HEK293T (cell line): ENCODE measurements around the gene KCNRG.

ENCODE experiments used
- BHLHE40 ChIP-seq: fragments of 450-650 bp; IDR thresholded peaks from 2 replicates; pipeline ENCODE4 v1.6.1; 2016; ENCODE audit warnings: mild to moderate bottlenecking, moderate library complexity, borderline replicate concordance
- CTBP1 ChIP-seq: fragments of 450-650 bp; IDR thresholded peaks from 2 replicates; pipeline ENCODE4 v1.6.1; 2016; ENCODE audit warnings: borderline replicate concordance
- ELF4 ChIP-seq: fragments of 450-650 bp; IDR thresholded peaks from 2 replicates; pipeline ENCODE4 v1.6.1; 2017; ENCODE audit warnings: antibody characterized with exemption
- FOXA1 ChIP-seq: fragments of 450-650 bp; IDR thresholded peaks from 2 replicates; pipeline ENCODE4 v1.6.1; 2016; ENCODE audit warnings: mild to moderate bottlenecking
- FOXK2 ChIP-seq: fragments of 450-650 bp; IDR thresholded peaks from 2 replicates; pipeline ENCODE4 v1.6.1; 2016; ENCODE audit warnings: mild to moderate bottlenecking
- FOXM1 ChIP-seq: fragments of 450-650 bp; IDR thresholded peaks from 2 replicates; pipeline ENCODE4 v1.6.1; 2017; ENCODE audit warnings: mild to moderate bottlenecking, borderline replicate concordance
- HDGF ChIP-seq: fragments of 450-650 bp; IDR thresholded peaks from 2 replicates; pipeline ENCODE4 v1.6.1; 2017; ENCODE audit warnings: antibody characterized with exemption, borderline replicate concordance
- NFRKB ChIP-seq: fragments of 450-650 bp; IDR thresholded peaks from 2 replicates; pipeline ENCODE4 v1.6.1; 2016; ENCODE audit warnings: mild to moderate bottlenecking, moderate library complexity
- SP1 ChIP-seq: fragments of 450-650 bp; IDR thresholded peaks from 2 replicates; pipeline ENCODE4 v1.6.1; 2017
- TARDBP ChIP-seq: fragments of 450-650 bp; IDR thresholded peaks from 2 replicates; pipeline ENCODE4 v1.6.1; 2016

GRCh38 chr13:50055454-50055853 is 40.2 kb downstream of the KCNRG start:
- TF ChIP-seq FOXK2 (no peak), HDGF (no peak), FOXA1 (no peak), SP1 (no peak), BHLHE40 (no peak), ELF4 (no peak), NFRKB (no peak), TARDBP (no peak), CTBP1 (no peak), FOXM1 (no peak)
